Measurements from ENCODE around the gene ZNF438. TPM values are rescaled to one million over a fixed set of nuclear protein-coding genes. Genes with fewer than 3 reads are reported as not detected.

ZNF438 gene
- total and polyA plus RNA-seq, 2 of the 8 experiments (the other 6 are each of a cell fraction or from before 2014, with no cell fraction given), result 0.95 to 1.7 TPM

GRCh38 chr10:31000867-31001266, 30.8 kb downstream of the ZNF438 start (continued):
- TF ChIP-seq, protein P1, sequence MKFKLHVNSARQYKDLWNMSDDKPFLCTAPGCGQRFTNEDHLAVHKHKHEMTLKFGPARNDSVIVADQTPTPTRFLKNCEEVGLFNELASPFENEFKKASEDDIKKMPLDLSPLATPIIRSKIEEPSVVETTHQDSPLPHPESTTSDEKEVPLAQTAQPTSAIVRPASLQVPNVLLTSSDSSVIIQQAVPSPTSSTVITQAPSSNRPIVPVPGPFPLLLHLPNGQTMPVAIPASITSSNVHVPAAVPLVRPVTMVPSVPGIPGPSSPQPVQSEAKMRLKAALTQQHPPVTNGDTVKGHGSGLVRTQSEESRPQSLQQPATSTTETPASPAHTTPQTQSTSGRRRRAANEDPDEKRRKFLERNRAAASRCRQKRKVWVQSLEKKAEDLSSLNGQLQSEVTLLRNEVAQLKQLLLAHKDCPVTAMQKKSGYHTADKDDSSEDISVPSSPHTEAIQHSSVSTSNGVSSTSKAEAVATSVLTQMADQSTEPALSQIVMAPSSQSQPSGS (IDR thresholded peaks at IDR 0.05; ENCODE audit: low read length), result no peak
- no peak for TF ChIP-seq MAFK (IDR thresholded peaks at IDR 0.05; ENCODE audit: low read depth, low read length)
- TF ChIP-seq HDAC6 (IDR thresholded peaks at IDR 0.05; ENCODE audit: low read depth, low read length), result no peak
- TF ChIP-seq TAF7 (optimal IDR thresholded peaks at IDR 0.05; ENCODE audit: borderline replicate concordance, low read depth, low read length), result no peak
- TF ChIP-seq SIRT6 (IDR thresholded peaks at IDR 0.05; ENCODE audit: low read length), result no peak
- no peak for TF ChIP-seq POLR2AphosphoS5 (IDR thresholded peaks at IDR 0.05; ENCODE audit: low read depth, low read length)
- no peak for TF ChIP-seq SP4 (IDR thresholded peaks at IDR 0.05; ENCODE audit: low read length)
